NT2/D1 (cell line): ENCODE data around the gene GAS7.

ENCODE experiments used
- SUZ12 ChIP-seq: IDR thresholded peaks from 2 replicates; pipeline ENCODE4 v1.6.1; 2011; ENCODE audit not compliant: insufficient read length, insufficient read depth; ENCODE audit errors: extremely low read depth
- YY1 ChIP-seq: IDR thresholded peaks from 2 replicates; pipeline ENCODE4 v1.6.1; 2011; ENCODE audit not compliant: insufficient read length, insufficient read depth
- ZNF274 ChIP-seq: IDR thresholded peaks from 2 replicates; pipeline ENCODE4 v1.6.1; 2011; ENCODE audit warnings: mild to moderate bottlenecking, low read depth, low read length

- no peak for TF ChIP-seq ZNF274
- TF ChIP-seq YY1: no peak
- TF ChIP-seq SUZ12: no peak
These were observed 261.1 kb downstream of the GAS7 start for GRCh38 chr17:9937241-9937761.
